Type B pancreatic cell (in vitro differentiated cells): Measurements from ENCODE around the gene ZNF628. TPM values are rescaled to one million over a fixed set of nuclear protein-coding genes. Genes with fewer than 3 reads are reported as not detected.

Source experiments
- DNase-seq: peaks from one replicate; pipeline ENCODE4 v3.0.0; 2021; ENCODE audit warnings: mixed read lengths; ENCODE audit not compliant: unreplicated experiment; ENCODE audit errors: extremely low spot score
- H3K27ac Mint-ChIP-seq: 2 replicates; pipeline ENCODE4 v1.8.0; 2021; ENCODE audit warnings: mild to moderate bottlenecking, mixed read lengths
- H3K27me3 Mint-ChIP-seq: 2 replicates; pipeline ENCODE4 v1.8.0; 2021; ENCODE audit warnings: mixed read lengths
- H3K36me3 Mint-ChIP-seq: 2 replicates; pipeline ENCODE4 v1.8.0; 2021; ENCODE audit warnings: mixed read lengths
- H3K4me1 Mint-ChIP-seq: one replicate; pipeline ENCODE4 v1.8.0; 2021; ENCODE audit warnings: mixed read lengths; ENCODE audit not compliant: unreplicated experiment
- H3K4me3 Mint-ChIP-seq: 2 replicates; pipeline ENCODE4 v1.8.0; 2021; ENCODE audit warnings: mild to moderate bottlenecking, mixed read lengths
- H3K9me3 Mint-ChIP-seq: 2 replicates; pipeline ENCODE4 v1.8.0; 2021; ENCODE audit warnings: mixed read lengths
- total RNA-seq: library from RNA; stranded (reverse); gene quantifications from 2 replicates; pipeline ENCODE4 v1.2.1, GENCODE V29; 2021; ENCODE audit warnings: low replicate concordance
- TF ChIP-seq, protein P1 (sequence below): fragments of 200-600 bp; sonication (generic); conservative IDR thresholded peaks from 2 replicates; pipeline ENCODE4 v1.5.0; 2021; ENCODE audit warnings: antibody characterized with exemption, mild to moderate bottlenecking

ZNF628 gene
- total RNA-seq, 1 donor from 2014 or later = 10.3 TPM

DNA sequence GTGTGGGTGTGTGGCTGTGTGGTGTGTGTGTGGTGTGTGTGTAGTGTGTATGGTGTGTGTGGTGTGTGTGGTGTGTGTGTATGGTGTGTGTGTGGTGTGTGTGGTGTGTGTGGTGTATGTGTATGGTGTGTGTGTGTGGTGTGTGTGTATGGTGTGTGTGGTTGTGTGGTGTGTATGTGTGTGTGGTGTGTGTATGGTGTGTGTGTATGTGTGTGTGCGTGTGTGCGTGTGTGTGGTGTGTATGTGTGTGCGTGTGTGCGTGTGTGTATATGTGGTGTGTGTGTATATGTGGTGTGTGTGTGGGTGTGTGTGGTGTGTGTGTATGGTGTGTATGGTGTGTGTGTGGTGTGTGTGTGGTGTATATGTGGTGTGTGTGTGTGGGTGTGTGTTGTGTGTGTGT, 41.4 kb upstream of the ZNF628 start:
- Mint-ChIP-seq H3K4me1 (peaks cover 6% of the 10 kb centered on the region), H3K4me3 (no peak overlapping the region), H3K36me3 (no peaks in the 10 kb centered on the region), H3K27me3 (peaks cover 35% of the 10 kb centered on the region), H3K27ac (no peak overlapping the region), H3K9me3 (no peaks in the 10 kb centered on the region)
- TF ChIP-seq, protein P1, sequence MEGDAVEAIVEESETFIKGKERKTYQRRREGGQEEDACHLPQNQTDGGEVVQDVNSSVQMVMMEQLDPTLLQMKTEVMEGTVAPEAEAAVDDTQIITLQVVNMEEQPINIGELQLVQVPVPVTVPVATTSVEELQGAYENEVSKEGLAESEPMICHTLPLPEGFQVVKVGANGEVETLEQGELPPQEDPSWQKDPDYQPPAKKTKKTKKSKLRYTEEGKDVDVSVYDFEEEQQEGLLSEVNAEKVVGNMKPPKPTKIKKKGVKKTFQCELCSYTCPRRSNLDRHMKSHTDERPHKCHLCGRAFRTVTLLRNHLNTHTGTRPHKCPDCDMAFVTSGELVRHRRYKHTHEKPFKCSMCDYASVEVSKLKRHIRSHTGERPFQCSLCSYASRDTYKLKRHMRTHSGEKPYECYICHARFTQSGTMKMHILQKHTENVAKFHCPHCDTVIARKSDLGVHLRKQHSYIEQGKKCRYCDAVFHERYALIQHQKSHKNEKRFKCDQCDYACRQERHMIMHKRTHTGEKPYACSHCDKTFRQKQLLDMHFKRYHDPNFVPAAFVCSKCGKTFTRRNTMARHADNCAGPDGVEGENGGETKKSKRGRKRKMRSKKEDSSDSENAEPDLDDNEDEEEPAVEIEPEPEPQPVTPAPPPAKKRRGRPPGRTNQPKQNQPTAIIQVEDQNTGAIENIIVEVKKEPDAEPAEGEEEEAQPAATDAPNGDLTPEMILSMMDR = no peak
- no peak for DNase-seq

DNA sequence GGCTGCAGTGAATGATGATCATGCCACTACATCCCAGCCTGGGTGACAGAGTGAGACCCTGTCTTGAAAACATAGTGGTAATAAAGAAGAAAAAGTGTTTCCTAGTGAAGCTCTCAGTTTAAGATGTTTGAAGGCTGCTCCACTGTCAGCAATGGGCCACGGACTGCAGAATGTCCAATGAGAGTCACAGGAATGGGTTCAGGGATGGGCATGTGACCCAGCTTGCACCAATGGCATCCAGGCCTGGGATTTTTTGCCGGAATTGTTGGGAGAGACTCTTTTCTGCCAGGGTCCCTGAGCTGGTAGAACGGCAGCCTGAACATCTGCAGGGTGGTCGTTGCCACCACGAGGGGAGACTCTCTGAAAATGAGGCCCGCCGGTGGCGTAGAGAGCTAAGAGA, 39.6 kb upstream of the ZNF628 start:
- Mint-ChIP-seq H3K9me3 (no peaks in the 10 kb centered on the region), H3K27me3 (peaks cover 45% of the 10 kb centered on the region), H3K27ac (no peak overlapping the region), H3K36me3 (peaks cover 8% of the 10 kb centered on the region), H3K4me1 (peaks cover 16% of the 10 kb centered on the region), H3K4me3 (no peak overlapping the region)
- no peak for DNase-seq
- TF ChIP-seq, protein P1 = no peak

DNA sequence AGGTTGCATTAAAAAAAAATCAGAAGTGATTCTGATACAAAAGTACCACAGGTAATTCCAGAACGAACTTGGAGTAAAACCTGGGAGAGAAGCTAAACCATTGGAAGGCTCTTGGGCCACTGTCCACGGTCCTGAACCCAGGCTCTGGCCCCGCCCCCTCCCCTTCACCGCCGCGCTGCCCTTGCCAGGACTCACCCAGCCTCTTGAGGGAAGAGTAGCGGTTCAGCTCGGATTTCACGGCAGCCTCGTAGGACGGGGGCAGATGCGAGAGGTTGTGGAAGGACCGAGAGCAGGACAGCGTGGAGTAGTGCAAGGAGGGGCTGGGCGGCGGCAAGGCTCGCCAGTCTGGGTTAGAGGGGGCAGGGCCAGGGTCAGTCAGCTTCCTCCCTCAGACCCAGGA, 39.0 kb upstream of the ZNF628 start:
- no peak for DNase-seq
- Mint-ChIP-seq H3K27ac (no peak overlapping the region), H3K27me3 (peaks cover 49% of the 10 kb centered on the region), H3K4me1 (peaks cover 16% of the 10 kb centered on the region), H3K36me3 (peaks cover 8% of the 10 kb centered on the region), H3K9me3 (no peaks in the 10 kb centered on the region), H3K4me3 (no peak overlapping the region)
- TF ChIP-seq, protein P1 = no peak

DNA sequence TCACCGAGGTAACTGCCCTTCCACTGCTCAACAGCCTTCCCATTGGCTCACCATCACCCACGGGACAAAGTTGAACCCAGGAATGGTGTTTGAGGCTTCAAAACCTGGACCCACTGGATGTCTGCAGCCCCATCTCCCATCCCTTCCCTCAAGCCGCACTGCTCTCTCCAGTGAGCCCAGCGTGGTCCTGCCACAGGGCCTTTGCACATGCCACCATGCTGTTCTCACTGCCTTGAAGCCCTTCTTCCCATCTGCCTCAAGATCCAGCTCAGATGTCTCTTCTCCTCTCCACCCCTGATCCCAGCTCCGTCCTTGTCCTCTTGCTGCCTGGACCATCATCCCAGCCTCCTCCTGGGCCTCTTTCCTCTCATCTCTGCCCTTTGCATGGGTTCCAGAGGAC, 37.4 kb upstream of the ZNF628 start:
- Mint-ChIP-seq H3K27me3 (peaks cover 65% of the 10 kb centered on the region), H3K4me1 (peaks cover 16% of the 10 kb centered on the region), H3K27ac (no peak overlapping the region), H3K36me3 (peaks cover 8% of the 10 kb centered on the region), H3K4me3 (no peak overlapping the region), H3K9me3 (no peaks in the 10 kb centered on the region)
- TF ChIP-seq, protein P1 = no peak
- no peak for DNase-seq

DNA sequence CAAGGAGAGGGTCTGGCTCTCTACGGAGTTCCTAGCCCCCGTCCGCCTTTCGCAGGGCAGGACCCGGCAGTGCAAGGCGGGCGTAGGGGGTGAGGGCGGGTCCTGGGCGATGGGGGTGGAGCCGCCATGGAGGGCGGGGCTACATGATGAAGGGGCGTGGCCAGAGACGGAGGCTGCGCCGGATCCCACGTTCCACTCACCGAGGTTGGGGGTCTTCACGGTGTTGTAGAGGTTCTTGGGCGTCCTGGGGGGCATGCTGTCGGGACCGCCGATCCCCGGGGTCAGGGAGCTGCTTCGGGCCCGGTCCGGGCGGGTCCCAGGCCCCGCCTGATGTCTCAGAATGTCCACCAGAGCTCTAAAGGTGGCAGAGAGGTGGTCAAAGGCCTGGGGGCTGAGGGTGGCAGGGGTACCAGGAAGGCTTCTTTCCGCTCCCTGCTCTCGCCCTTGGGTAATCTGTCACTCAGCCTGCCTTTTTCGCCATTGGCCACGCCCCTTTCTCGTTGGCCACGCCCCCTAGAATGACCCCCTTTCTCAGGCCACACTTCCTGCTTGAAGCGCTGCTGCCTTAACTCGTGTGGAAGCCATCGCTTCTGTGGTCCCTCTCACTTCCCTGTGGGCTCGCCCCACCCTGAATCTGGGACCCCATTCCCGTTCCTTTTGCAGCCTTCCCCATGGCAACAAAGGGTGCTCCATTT, 35.9 kb upstream of the ZNF628 start:
- DNase-seq = no peak
- TF ChIP-seq, protein P1 = no peak
- peaks cover 80% of the 10 kb centered on the region for H3K27me3 Mint-ChIP-seq

More for the DNA sequence above, 35.9 kb upstream of the ZNF628 start:
- peaks cover 16% of the 10 kb centered on the region for H3K4me1 Mint-ChIP-seq
- peaks cover 8% of the 10 kb centered on the region for H3K36me3 Mint-ChIP-seq
- peak overlapping the region; percentile 62 for H3K4me3 Mint-ChIP-seq
- no peak overlapping the region for H3K27ac Mint-ChIP-seq
- H3K9me3 Mint-ChIP-seq = no peaks in the 10 kb centered on the region
